ENCODE data around the gene JPH3.

DNA sequence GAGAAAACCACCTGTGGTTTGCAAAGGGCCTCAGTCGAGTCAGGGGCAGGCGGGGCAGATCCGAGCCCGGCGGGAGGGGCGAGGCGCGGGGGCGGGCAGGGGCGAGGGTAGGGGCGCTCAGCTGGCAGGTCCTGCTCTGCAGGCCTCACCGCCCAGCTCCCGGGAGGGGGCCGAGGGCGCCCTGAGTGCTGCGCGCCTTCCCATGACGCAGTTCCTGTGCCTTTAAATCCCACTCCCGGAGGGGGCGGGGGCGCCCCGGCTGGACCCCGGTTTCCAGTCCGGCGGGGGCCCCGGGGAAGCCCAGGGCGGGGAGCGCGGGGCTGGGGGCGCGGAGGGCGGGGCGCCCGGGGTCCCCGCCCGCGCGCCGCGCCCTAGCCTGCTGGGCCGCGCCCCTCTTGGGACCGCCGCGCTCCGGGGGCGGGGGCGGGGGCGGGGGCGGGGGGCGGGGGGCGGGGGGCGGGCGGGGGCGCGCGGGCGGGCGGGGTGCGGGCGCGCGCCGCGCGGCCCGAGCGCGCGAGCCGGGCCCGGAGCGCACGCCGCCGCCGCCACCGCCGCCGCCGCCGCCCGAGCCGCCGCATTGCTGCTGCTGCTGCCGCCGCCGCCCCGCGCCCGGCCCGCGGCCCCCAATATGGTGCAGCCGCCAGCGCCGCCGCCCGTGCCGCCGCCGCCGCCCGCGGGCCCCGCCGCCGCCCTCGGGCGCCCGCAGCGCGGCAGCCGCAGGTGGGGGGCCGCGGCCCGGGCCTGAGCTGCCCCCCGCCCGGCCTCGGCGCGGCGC lies at the start of gene JPH3:
- no peak for TF ChIP-seq SP1 (IDR thresholded peaks at IDR 0.05)
- no peak for TF ChIP-seq SUZ12 (IDR thresholded peaks at IDR 0.05)
- TF ChIP-seq, protein P1, sequence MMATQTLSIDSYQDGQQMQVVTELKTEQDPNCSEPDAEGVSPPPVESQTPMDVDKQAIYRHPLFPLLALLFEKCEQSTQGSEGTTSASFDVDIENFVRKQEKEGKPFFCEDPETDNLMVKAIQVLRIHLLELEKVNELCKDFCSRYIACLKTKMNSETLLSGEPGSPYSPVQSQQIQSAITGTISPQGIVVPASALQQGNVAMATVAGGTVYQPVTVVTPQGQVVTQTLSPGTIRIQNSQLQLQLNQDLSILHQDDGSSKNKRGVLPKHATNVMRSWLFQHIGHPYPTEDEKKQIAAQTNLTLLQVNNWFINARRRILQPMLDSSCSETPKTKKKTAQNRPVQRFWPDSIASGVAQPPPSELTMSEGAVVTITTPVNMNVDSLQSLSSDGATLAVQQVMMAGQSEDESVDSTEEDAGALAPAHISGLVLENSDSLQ (IDR thresholded peaks at IDR 0.05) = no peak
- no peak for TF ChIP-seq FOXM1 (IDR thresholded peaks at IDR 0.05; ENCODE audit: borderline replicate concordance)

Measured in HEK293T (cell line).